ENCODE data around the gene PDE10A. TPM values are rescaled to one million over a fixed set of nuclear protein-coding genes. Genes with fewer than 3 reads are reported as not detected.
A peak's percentile ranks its signal among the peaks of the same experiment; 100 is the strongest.

PDE10A gene
- under 0.01 and 0.79 TPM in 2 replicates for total RNA-seq

- H3K4me3 ChIP-seq (ENCODE audit: low read depth, low read length): peak within 1 kb of the TSS; percentile 8
- peaks cover 36% of the 10 kb centered on the region for H3K27me3 ChIP-seq (ENCODE audit: control insufficient read depth, insufficient read depth, low read length)
- no peaks in the 10 kb centered on the region for H3K36me3 ChIP-seq (ENCODE audit: control insufficient read depth, insufficient read depth, low read length)
- DNase-seq (ENCODE audit: low read depth): no peak
- FAIRE-seq: no peak
- TF ChIP-seq, protein P1, sequence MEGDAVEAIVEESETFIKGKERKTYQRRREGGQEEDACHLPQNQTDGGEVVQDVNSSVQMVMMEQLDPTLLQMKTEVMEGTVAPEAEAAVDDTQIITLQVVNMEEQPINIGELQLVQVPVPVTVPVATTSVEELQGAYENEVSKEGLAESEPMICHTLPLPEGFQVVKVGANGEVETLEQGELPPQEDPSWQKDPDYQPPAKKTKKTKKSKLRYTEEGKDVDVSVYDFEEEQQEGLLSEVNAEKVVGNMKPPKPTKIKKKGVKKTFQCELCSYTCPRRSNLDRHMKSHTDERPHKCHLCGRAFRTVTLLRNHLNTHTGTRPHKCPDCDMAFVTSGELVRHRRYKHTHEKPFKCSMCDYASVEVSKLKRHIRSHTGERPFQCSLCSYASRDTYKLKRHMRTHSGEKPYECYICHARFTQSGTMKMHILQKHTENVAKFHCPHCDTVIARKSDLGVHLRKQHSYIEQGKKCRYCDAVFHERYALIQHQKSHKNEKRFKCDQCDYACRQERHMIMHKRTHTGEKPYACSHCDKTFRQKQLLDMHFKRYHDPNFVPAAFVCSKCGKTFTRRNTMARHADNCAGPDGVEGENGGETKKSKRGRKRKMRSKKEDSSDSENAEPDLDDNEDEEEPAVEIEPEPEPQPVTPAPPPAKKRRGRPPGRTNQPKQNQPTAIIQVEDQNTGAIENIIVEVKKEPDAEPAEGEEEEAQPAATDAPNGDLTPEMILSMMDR (IDR thresholded peaks at IDR 0.05; ENCODE audit: insufficient read depth, low read length, severe bottlenecking): no peak
Measured at GRCh38 chr6:165662749-165663376, at the start of gene PDE10A. PDE10A (minus strand) TSS chr6:165663241; CDS start chr6:165662811, 430 bp downstream.

DNA sequence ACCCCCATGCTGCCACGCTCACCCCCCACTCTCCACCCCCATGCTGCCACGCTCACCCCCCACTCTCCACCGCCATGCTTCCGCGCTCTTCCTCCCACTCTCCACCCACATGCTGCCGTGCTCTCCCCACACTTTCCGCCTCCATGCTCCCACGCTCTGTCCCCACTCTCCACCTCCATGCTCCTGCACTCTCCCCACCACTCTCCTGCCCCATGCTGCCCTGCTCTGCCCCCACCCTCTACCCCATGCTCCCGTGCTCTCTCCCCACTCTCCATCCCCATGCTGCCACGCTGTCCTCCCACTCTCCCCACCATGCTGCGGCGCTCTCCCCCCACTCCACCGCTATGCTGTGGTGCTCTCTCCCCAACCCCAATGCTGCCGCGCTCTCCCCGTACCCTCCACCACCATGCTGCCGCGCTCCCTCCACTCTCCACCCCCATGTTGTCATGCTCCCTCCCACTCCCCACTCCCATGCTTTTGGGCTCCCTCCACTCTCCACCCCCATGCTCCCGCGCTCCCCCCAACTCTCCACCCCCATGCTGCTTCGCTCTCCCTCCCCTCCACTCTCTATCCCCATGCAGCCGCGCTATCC lies 46.0 kb upstream of the PDE10A start:
- FAIRE-seq (no peak), DNase-seq (ENCODE audit: low read depth) (no peak)
- Histone ChIP-seq H3K4me3 (ENCODE audit: low read depth, low read length) (no peak overlapping the region), H3K27me3 (ENCODE audit: control insufficient read depth, insufficient read depth, low read length) (no peaks in the 10 kb centered on the region), H3K36me3 (ENCODE audit: control insufficient read depth, insufficient read depth, low read length) (no peaks in the 10 kb centered on the region)
- TF ChIP-seq, protein P1 (IDR thresholded peaks at IDR 0.05; ENCODE audit: insufficient read depth, low read length, severe bottlenecking): no peak

GRCh38 chr6:165707067-165707853 lies 44.2 kb upstream of the PDE10A start:
- H3K4me3 ChIP-seq (ENCODE audit: low read depth, low read length): no peak overlapping the region
- H3K27me3 ChIP-seq (ENCODE audit: control insufficient read depth, insufficient read depth, low read length): no peaks in the 10 kb centered on the region
- DNase-seq (ENCODE audit: low read depth) (no peak), FAIRE-seq (peak; percentile 91)
- H3K36me3 ChIP-seq (ENCODE audit: control insufficient read depth, insufficient read depth, low read length): no peaks in the 10 kb centered on the region
- TF ChIP-seq, protein P1 (IDR thresholded peaks at IDR 0.05; ENCODE audit: insufficient read depth, low read length, severe bottlenecking): no peak

DNA sequence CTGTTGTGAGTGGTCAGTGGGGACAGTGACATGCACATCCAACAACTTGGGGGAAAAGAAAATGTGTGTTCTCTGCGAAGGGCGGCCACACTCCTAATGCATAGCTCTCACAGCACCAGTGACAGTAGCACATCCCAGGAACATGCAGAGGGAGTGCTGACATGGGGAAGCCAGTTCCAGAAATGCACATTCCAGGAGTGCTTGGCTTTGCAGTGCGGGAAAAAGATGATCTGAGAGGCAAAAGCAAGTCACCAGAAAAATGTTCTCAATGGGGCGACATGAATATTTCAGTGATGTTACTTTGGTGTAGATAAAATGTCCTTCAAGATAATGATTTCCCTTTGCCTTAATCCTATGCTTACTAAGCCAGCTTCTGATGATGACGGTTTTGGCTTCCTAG lies 42.9 kb upstream of the PDE10A start:
- no peak for FAIRE-seq
- no peak for DNase-seq (ENCODE audit: low read depth)
- Histone ChIP-seq H3K36me3 (ENCODE audit: control insufficient read depth, insufficient read depth, low read length) (no peaks in the 10 kb centered on the region), H3K27me3 (ENCODE audit: control insufficient read depth, insufficient read depth, low read length) (no peaks in the 10 kb centered on the region), H3K4me3 (ENCODE audit: low read depth, low read length) (no peak overlapping the region)
- TF ChIP-seq, protein P1 (IDR thresholded peaks at IDR 0.05; ENCODE audit: insufficient read depth, low read length, severe bottlenecking): no peak

DNA sequence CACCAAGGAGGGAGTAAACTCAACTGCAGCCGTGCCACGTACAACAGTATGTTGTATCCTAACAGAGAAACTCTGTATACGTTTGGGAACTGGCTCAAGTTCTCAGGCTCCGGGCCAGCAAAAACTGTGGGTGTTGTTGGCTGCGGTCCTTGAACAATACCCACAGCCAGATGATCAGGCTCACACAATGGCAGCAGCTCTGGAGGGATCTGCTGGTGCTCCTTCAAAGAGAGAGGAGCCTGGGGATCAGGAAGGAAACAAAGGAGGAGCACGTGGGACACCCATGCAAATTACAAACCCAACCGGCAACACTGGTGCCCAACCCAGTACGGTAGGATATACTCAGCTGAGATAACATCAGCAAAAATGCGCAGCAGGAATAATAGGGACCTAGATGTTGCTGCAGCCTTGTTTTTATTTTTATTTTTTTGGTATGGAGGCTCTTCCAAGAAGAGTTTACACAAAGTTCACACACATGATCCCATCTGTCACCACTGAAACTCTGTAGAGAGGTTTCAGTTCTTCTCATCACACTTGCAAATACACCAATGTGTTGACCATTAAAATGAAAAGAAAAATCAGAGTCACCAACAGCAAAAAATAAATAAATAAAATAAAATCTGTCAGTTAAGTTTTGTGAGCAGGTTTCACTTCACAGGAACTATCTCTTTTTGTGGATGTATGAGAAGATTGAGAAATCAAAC lies 41.2 kb upstream of the PDE10A start:
- DNase-seq (ENCODE audit: low read depth) (no peak), FAIRE-seq (no peak)
- Histone ChIP-seq H3K4me3 (ENCODE audit: low read depth, low read length) (no peak overlapping the region), H3K27me3 (ENCODE audit: control insufficient read depth, insufficient read depth, low read length) (no peaks in the 10 kb centered on the region), H3K36me3 (ENCODE audit: control insufficient read depth, insufficient read depth, low read length) (no peaks in the 10 kb centered on the region)
- TF ChIP-seq, protein P1 (IDR thresholded peaks at IDR 0.05; ENCODE audit: insufficient read depth, low read length, severe bottlenecking): no peak
